Sigmoid colon (tissue), 7 donors: ENCODE results near the gene TTC22. TPM values are rescaled to one million over a fixed set of nuclear protein-coding genes. Genes with fewer than 3 reads are reported as not detected.

Experiments
- DNase-seq: peaks from one replicate; pipeline ENCODE4 v3.0.0-alpha.2; 2019
- H3K27ac ChIP-seq, 4 donors: fragments of 200-600 bp; sonication (generic); one replicate each; pipeline ENCODE4 v1.5.1; 2016 to 2019; ENCODE audit warnings: mild to moderate bottlenecking in 1 of 4
- H3K27me3 ChIP-seq, 3 donors: fragments of 200-600 bp; sonication (generic); one replicate each; pipeline ENCODE4 v1.5.1; 2019; ENCODE audit warnings: mild to moderate bottlenecking in 1 of 3
- H3K36me3 ChIP-seq, 4 donors: fragments of 200-600 bp; sonication (generic); one replicate each; pipeline ENCODE4 v1.5.1; 2016 to 2019
- H3K4me1 ChIP-seq, 4 donors: fragments of 200-600 bp; sonication (generic); one replicate each; pipeline ENCODE4 v1.5.1; 2017 to 2019
- H3K4me3 ChIP-seq, 4 donors: fragments of 200-600 bp; sonication (generic); one replicate each; pipeline ENCODE4 v1.5.1; 2017 to 2019; ENCODE audit warnings: mild to moderate bottlenecking in 2 of 4, moderate library complexity in 1 of 4
- H3K9me3 ChIP-seq, 4 donors: fragments of 200-600 bp in 3 of 4; sonication (generic) in 3 of 4; one replicate each; pipeline versions ENCODE4 v1.5.1 to v1.6.1; 2013 to 2019
- CTCF ChIP-seq, 4 experiments: fragments of 450-650 bp in 3 of 4; fragments of 200-600 bp in 1 of 4; IDR thresholded peaks; one replicate each; pipeline ENCODE4 v1.5.1; 2016 to 2019; ENCODE audit warnings: antibody characterized with exemption in 4 of 4, mild to moderate bottlenecking in 3 of 4, moderate library complexity in 2 of 4
- EP300 ChIP-seq, 4 donors: sonication (generic); formaldehyde crosslinking; IDR thresholded peaks; one replicate each; pipeline ENCODE4 v1.6.1; 2017; ENCODE audit warnings: antibody characterized with exemption in 4 of 4
- POLR2A ChIP-seq, 2 donors: fragments of 450-650 bp; IDR thresholded peaks; one replicate each; pipeline ENCODE4 v1.6.1; 2016; ENCODE audit warnings: antibody characterized with exemption in 2 of 2, mild to moderate bottlenecking in 2 of 2, moderate library complexity in 2 of 2
- POLR2AphosphoS5 ChIP-seq, 4 donors: sonication (generic); formaldehyde crosslinking; IDR thresholded peaks; one replicate each; pipeline ENCODE4 v1.6.1; 2017; ENCODE audit warnings: antibody characterized with exemption in 4 of 4
- WGBS, 2 donors: extraction: QIAGEN DNeasy Blood & Tissue Kit; methylation state at CpG; one replicate each; pipeline ENCODE4 v1.1.7; 2013; 5-methylcytosine and 5-hydroxymethylcytosine counted together
- intact Hi-C: fragments of 100-400 bp; cut with DNase I; formaldehyde crosslinking; loops from one replicate; pipeline ENCODE4 v1.15.1; 2023
- polyA plus RNA-seq, 3 donors: library from polyadenylated mRNA; stranded (reverse); fragments of 200-250 nt; gene quantifications; one replicate each; pipeline ENCODE4 v1.2.3, GENCODE V29; 2013
- total RNA-seq, 4 donors: library from RNA; depleted of rRNA; stranded (reverse); fragments of >200 nt; gene quantifications; one replicate each; pipeline ENCODE4 v1.1.0, GENCODE V29; 2016
- donor health status: healthy with polysubstance abuse.
- donor health status: Bipolar disorder and iron deficiency.
- donor health status: healthy.

Gene TTC22
- total and polyA plus RNA-seq, 7 donors, result 0.81 to 39.1 (median 1.9) TPM

GRCh38 chr1:54804471-54805132 lies 3.5 kb upstream of the TTC22 start:
- H3K9me3 ChIP-seq, result no peaks in the 10 kb centered on the region
- intact Hi-C loops, result loop anchor here (5.0 kb wide), 3 partner anchors 37 to 732 kb away; partner anchors contain the start of gene TTC4
- TF ChIP-seq EP300 (IDR thresholded peaks at IDR 0.05) (no peak), POLR2AphosphoS5 (IDR thresholded peaks at IDR 0.05) (no peak), POLR2A (IDR thresholded peaks at IDR 0.05) (no peak), CTCF (IDR thresholded peaks at IDR 0.05) (no peak)
- no peak overlapping the region for H3K4me3 ChIP-seq
- 60 to 78% methylated on average over 6 of the region's 6 CpGs for WGBS, 2 donors
- peak; percentile 22 for DNase-seq
- H3K36me3 ChIP-seq, result no peaks in the 10 kb centered on the region
- H3K27ac ChIP-seq, result no peak overlapping the region
- peaks cover 0 to 26% (median 0%) of the 10 kb centered on the region in 3 donors for H3K27me3 ChIP-seq
- H3K4me1 ChIP-seq, result peaks cover 0 to 22% (median 18%) of the 10 kb centered on the region in 4 donors

- DNase-seq, result peak; percentile 61
- no peaks in the 10 kb centered on the region for H3K9me3 ChIP-seq
- no peak for TF ChIP-seq POLR2A (IDR thresholded peaks at IDR 0.05)
- WGBS, 2 donors, result 57 to 71% methylated on average over 4 of the region's 4 CpGs
- H3K36me3 ChIP-seq, result no peaks in the 10 kb centered on the region
- H3K27ac ChIP-seq, result no peak overlapping the region
- intact Hi-C loops, result loop anchor here (5.0 kb wide), 2 partner anchors 37 to 87 kb away; partner anchors contain the start of gene TTC4
- H3K4me1 ChIP-seq, result peaks cover 0 to 29% (median 19%) of the 10 kb centered on the region in 4 donors
- H3K27me3 ChIP-seq, result peaks cover 0 to 26% (median 0%) of the 10 kb centered on the region in 3 donors
- H3K4me3 ChIP-seq, result no peak overlapping the region
Observed at GRCh38 chr1:54803761-54804470, 2.8 kb upstream of the TTC22 start.

GRCh38 chr1:54800041-54800898 lies 853 bp downstream of the TTC22 start:
- Histone ChIP-seq H3K27me3 (peaks cover 0 to 23% (median 0%) of the 10 kb centered on the region in 3 donors), H3K9me3 (no peaks in the 10 kb centered on the region), H3K36me3 (no peaks in the 10 kb centered on the region), H3K27ac (peak overlapping the region in 3 of 4 donors; percentile 37 to 68 (median 54)), H3K4me1 (peaks cover 0 to 31% (median 19%) of the 10 kb centered on the region in 4 donors), H3K4me3 (peak overlapping the region; percentile 29 to 55 (median 50))
- 37 to 39% methylated on average over 39 of the region's 39 CpGs for WGBS, 2 donors
- no peak for TF ChIP-seq POLR2A (IDR thresholded peaks at IDR 0.05)
- no peak for TF ChIP-seq POLR2AphosphoS5 (IDR thresholded peaks at IDR 0.05)
- TF ChIP-seq CTCF (IDR thresholded peaks at IDR 0.05), result no peak
- TF ChIP-seq EP300 (IDR thresholded peaks at IDR 0.05), result no peak
- DNase-seq, result peak; percentile 61
- intact Hi-C loops, result loop anchor here (5.0 kb wide), 2 partner anchors 33 to 83 kb away; partner anchors contain the start of gene TTC4

- intact Hi-C loops, result loop anchor here (10.0 kb wide), 1 partner anchor 214 kb away; no protein-coding TSS in a partner anchor
- H3K4me1 ChIP-seq, result peaks cover 0 to 39% (median 19%) of the 10 kb centered on the region in 4 donors
- DNase-seq, result peak; percentile 58
- H3K4me3 ChIP-seq, result no peak overlapping the region
- no peaks in the 10 kb centered on the region for H3K36me3 ChIP-seq
- TF ChIP-seq POLR2AphosphoS5 (IDR thresholded peaks at IDR 0.05) (no peak), CTCF (IDR thresholded peaks at IDR 0.05) (no peak), EP300 (IDR thresholded peaks at IDR 0.05) (no peak), POLR2A (IDR thresholded peaks at IDR 0.05) (no peak)
- WGBS, 2 donors, result 39 to 57% methylated on average over 6 of the region's 6 CpGs
- H3K27me3 ChIP-seq, result peaks cover 0 to 23% (median 0%) of the 10 kb centered on the region in 3 donors
- H3K9me3 ChIP-seq, result no peaks in the 10 kb centered on the region
- peak overlapping the region in 2 of 4 donors; percentile 3 to 26 for H3K27ac ChIP-seq
Observed at GRCh38 chr1:54798769-54799641, 2.1 kb downstream of the TTC22 start.
